NCI-H187 treated with DMSO at 0.1 percent for 48 hours (cell line): Measurements from ENCODE around the gene PTBP2.
"Not testable (repeated sequence)": the region's sequence is repeated elsewhere in the genome, so short reads cannot be mapped to it uniquely, and the experiment has no call there.

ENCODE experiments used
- DNase-seq: peaks from one replicate; lab custom pipeline; 2025; lab: John Stamatoyannopoulos, UW

Gene PTBP2

GRCh38 chr1:96741335-96741734, 19.8 kb downstream of the PTBP2 start:
- DNase-seq = no peak

- DNase-seq = no peak
Observed at GRCh38 chr1:96746440-96747420, 25.1 kb downstream of the PTBP2 start.

- no peak for DNase-seq
Observed at GRCh38 chr1:96747565-96747964, 26.0 kb downstream of the PTBP2 start.

GRCh38 chr1:96748078-96748477, 26.5 kb downstream of the PTBP2 start:
- no peak for DNase-seq

GRCh38 chr1:96749618-96750017, 28.0 kb downstream of the PTBP2 start:
- DNase-seq = no peak

- no peak for DNase-seq
Observed at GRCh38 chr1:96752394-96752793, 30.8 kb downstream of the PTBP2 start.

- no peak for DNase-seq
Observed at GRCh38 chr1:96756789-96757188, 35.2 kb downstream of the PTBP2 start.

GRCh38 chr1:96762586-96762985, 41.0 kb downstream of the PTBP2 start:
- DNase-seq = not testable (repeated sequence)

GRCh38 chr1:96763514-96763913, 41.9 kb downstream of the PTBP2 start:
- no peak for DNase-seq

- no peak for DNase-seq
Observed at GRCh38 chr1:96764469-96764868, 42.9 kb downstream of the PTBP2 start.

GRCh38 chr1:96771847-96772246, 50.3 kb downstream of the PTBP2 start:
- no peak for DNase-seq

- no peak for DNase-seq
Observed at GRCh38 chr1:96772349-96772748, 50.8 kb downstream of the PTBP2 start.

GRCh38 chr1:96772972-96773371, 51.4 kb downstream of the PTBP2 start:
- no peak for DNase-seq

- no peak for DNase-seq
Observed at GRCh38 chr1:96782206-96782605, 60.6 kb downstream of the PTBP2 start.

GRCh38 chr1:96782856-96783255, 61.3 kb downstream of the PTBP2 start:
- no peak for DNase-seq

GRCh38 chr1:96790599-96790998, 69.0 kb downstream of the PTBP2 start:
- DNase-seq = no peak

- no peak for DNase-seq
Observed at GRCh38 chr1:96792220-96792619, 70.6 kb downstream of the PTBP2 start.

- DNase-seq = not testable (repeated sequence)
Observed at GRCh38 chr1:96801696-96802095, 80.1 kb downstream of the PTBP2 start.

GRCh38 chr1:96804648-96805047, 83.1 kb downstream of the PTBP2 start:
- DNase-seq = no peak

GRCh38 chr1:96808191-96808590, 86.6 kb downstream of the PTBP2 start:
- no peak for DNase-seq

GRCh38 chr1:96815914-96816313, 94.3 kb downstream of the PTBP2 start:
- DNase-seq = no peak

- no peak for DNase-seq
Observed at GRCh38 chr1:96820107-96820506, 98.5 kb downstream of the PTBP2 start.

- no peak for DNase-seq
Observed at GRCh38 chr1:96820671-96821070, 99.1 kb downstream of the PTBP2 start.

- no peak for DNase-seq
Observed at GRCh38 chr1:96825231-96825630, 103.6 kb downstream of the PTBP2 start.
